GM18519 (cell line): ENCODE data around the gene SULT1A3.
"Not testable (repeated sequence)": the region's sequence is repeated elsewhere in the genome, so short reads cannot be mapped to it uniquely, and the experiment has no call there.

Experiments
- ATAC-seq: cut with Tn5 transposase; IDR thresholded peaks from one replicate; pipeline ENCODE4 v1.9.1; 2021; ENCODE audit warnings: mild to moderate bottlenecking, moderate library complexity; ENCODE audit not compliant: unreplicated experiment, low FRiP score

The SULT1A3 gene

GRCh38 chr16:30186444-30186781, 12.6 kb upstream of the SULT1A3 start:
- no peak for ATAC-seq

DNA sequence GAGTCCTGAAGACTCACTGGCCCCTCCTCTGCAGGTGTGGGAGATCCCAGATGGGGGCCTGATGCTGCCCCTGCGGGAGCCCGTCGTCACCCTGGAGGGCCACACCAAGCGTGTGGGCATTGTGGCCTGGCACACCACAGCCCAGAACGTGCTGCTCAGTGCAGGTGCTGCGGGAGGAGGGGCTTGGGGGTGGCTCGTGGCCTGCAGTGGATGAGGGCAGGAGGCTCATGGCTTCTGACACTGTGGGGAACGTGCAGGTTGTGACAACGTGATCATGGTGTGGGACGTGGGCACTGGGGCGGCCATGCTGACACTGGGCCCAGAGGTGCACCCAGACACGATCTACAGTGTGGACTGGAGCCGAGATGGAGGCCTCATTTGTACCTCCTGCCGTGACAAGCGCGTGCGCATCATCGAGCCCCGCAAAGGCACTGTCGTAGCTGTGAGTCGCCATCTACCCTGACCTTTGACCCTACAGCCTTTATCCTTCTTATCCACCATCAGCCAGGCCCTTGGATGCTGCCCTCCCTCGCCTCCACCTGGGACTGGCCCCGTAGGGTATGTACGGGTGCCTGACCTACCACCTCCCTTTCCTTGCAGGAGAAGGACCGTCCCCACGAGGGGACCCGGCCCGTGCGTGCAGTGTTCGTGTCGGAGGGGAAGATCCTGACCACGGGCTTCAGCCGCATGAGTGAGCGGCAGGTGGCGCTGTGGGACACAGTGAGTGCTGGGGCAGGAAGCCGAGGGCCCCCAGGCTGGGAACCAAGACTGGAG, 12.1 kb upstream of the SULT1A3 start:
- ATAC-seq, result no peak

DNA sequence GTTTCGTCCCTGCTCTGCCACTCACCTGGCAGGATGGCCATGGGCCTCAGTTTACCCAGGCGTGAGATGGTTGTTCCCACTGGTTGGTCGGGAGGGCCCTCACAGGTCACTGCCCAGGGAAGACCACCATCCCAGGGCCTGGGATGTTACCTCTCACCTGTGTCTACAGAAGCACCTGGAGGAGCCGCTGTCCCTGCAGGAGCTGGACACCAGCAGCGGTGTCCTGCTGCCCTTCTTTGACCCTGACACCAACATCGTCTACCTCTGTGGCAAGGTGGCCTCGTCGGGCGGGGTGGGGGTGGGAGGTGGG, 11.5 kb upstream of the SULT1A3 start:
- no peak for ATAC-seq

DNA sequence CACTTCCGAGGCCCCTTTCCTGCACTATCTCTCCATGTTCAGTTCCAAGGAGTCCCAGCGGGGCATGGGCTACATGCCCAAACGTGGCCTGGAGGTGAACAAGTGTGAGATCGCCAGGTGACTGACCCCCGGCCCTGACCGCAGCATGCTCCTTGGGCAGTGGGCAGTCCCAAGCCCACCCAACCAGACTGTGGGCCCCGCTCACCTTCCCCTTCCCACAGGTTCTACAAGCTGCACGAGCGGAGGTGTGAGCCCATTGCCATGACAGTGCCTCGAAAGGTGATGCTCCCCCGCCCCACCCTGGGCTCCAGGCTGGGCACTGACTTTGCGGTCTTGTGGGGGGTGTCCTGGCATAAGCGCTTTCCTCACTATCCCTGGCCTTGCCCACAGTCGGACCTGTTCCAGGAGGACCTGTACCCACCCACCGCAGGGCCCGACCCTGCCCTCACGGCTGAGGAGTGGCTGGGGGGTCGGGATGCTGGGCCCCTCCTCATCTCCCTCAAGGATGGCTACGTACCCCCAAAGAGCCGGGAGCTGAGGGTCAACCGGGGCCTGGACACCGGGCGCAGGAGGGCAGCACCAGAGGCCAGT, 11.0 kb upstream of the SULT1A3 start:
- no peak for ATAC-seq

GRCh38 chr16:30191158-30191557, 7.9 kb upstream of the SULT1A3 start:
- not testable (repeated sequence) for ATAC-seq

- ATAC-seq, result not testable (repeated sequence)
These were observed 6.0 kb upstream of the SULT1A3 start for GRCh38 chr16:30193098-30193497.

DNA sequence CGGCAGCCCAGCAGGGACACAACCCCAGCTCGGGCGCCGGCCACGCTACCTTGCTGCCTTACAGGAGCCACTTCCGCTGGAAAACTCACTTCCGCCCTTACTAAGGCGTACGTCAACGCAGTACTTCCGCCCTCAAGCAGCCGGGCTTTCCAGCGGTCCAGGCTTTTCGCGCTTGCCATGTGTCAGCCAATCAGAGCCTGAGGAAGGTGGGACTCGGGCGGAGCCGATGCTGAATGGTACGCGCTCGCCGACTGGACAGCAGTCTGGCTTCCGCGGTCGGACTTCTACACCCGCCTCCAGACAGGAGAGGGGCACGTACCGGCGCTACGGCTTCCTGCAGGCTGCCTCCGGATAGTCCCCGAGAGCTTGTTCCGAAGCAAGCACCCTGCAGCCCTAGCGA, 5.4 kb upstream of the SULT1A3 start, which contains the start of the genes BOLA2B and SLX1A:
Gene BOLA2B (minus strand): TSS at position 52 of the 400 bp plus-strand sequence. CDS start 71 bp downstream, outside the sequence.
Gene SLX1A (plus strand): TSS at position 261 of the 400 bp plus-strand sequence. CDS start 210 bp downstream, outside the sequence.
- peak; percentile 84 for ATAC-seq

GRCh38 chr16:30194172-30194925, 4.7 kb upstream of the SULT1A3 start:
- ATAC-seq, result peak; percentile 32

DNA sequence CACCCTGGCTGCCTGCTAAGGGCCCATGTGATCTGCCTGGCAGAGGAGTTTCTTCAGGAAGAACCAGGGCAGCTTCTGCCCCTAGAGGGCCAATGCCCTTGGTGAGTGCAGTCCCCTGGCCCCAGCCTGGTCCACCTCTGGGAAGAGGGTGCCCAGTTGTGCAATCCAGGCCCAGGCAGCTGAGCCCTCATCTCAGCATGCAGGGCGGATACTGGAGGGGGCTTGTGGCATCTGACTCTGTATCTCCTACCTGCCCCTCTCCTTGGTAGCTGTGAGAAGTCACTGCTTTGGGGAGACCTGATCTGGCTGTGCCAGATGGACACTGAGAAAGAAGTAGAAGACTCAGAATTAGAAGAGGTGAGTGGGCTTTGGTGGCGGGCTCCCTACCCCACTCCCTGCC, 2.1 kb upstream of the SULT1A3 start:
- ATAC-seq, result not testable (repeated sequence)

GRCh38 chr16:30199608-30200343, 721 bp downstream of the SULT1A3 start:
- ATAC-seq, result not testable (repeated sequence)

DNA sequence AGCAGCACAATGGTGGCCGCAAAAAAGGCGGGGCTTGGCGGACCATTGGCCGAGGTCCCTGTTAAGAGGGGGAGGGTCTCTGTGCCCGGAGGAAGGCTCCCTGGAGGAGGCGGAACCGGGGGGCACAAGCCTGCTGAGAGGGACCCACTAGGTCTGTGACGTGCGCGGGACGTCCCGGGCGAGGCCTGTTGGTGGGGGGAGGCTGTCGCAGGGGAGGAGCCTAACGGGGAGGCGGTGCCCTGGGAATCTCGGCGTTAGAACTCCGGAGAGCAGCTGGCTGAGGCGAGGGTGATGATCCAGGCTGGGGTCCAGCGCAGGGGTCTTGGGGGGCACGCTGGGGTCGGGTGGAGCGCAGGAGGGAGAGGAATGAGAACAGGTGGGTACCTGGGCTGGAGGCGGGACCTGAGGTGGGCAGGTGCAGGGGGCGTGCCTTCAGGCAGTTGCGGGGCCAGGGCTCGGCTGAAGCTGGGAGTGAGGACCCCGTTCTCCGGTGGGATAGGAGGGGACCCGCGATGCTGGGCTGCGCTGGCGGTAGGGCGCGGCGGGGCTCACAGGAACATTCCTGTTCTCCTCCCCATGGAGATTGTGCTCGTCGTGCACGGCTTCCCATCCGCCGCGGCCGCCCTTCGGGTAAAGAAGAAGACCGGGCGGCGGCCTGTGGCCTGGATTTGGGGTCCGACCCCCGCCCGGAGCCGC, 6.6 kb downstream of the SULT1A3 start:
- not testable (repeated sequence) for ATAC-seq

- not testable (repeated sequence) for ATAC-seq
These were observed 7.2 kb downstream of the SULT1A3 start for GRCh38 chr16:30206252-30206651.

GRCh38 chr16:30207063-30207704, 8.1 kb downstream of the SULT1A3 start:
- not testable (repeated sequence) for ATAC-seq

GRCh38 chr16:30209032-30209431, 10.0 kb downstream of the SULT1A3 start:
- not testable (repeated sequence) for ATAC-seq

- ATAC-seq, result not testable (repeated sequence)
These were observed 12.4 kb downstream of the SULT1A3 start for GRCh38 chr16:30211414-30211813.

DNA sequence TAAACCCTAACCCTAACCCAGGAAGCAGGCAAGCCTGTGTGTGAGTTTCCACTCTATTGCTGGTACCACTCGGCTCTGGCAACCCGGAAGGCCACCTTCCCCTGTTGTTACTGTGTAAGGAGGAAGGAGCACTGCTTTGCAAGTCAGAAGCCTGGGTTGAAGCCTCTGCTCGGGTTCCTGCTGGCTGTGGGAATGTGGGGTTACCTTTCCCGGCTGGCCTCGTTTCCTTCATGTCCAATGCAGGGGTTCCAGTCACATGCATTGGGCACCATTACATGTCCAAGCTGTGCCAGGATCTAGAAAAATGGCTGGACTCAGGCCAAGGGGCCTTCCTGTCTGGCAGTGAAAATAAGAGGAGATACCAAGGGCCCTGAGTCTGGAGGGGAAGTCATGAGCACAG, 18.0 kb downstream of the SULT1A3 start:
- ATAC-seq, result not testable (repeated sequence)

DNA sequence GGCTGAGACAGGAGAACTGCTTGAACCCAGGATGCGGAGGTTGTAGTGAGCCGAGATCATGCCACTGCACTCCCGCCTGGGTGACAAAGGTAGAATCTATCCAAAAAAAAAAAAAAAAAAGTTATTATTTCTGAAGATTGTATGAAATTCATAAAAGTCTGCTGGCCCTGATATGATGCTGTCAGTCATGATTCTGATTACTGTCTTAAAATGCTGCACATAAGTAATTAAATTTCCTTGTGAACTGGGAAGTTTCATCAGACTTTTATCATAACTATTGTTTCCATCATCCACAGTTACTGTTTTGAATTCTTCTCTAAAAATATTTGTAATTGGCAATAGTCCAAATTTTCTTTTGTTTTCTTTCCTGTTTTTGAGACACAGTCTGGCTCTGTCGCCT, 49.3 kb downstream of the SULT1A3 start, which contains the start of gene NPIPB13:
Gene NPIPB13 (minus strand): TSS at position 101 of the 400 bp plus-strand sequence. CDS start 2,906 bp downstream, outside the sequence.
- not testable (repeated sequence) for ATAC-seq
